SU-DHL-6 (cell line): ENCODE measurements around the gene SLF2.

Experiments used
- H2AFZ ChIP-seq: fragments of 200-600 bp; sonication (generic); 2 replicates; pipeline ENCODE4 v1.6.1; 2014; ENCODE audit warnings: low read depth, mild to moderate bottlenecking, moderate library complexity, mixed read lengths, antibody characterized with exemption, low read length; ENCODE audit not compliant: severe bottlenecking
- H3F3A ChIP-seq: fragments of 200-600 bp; shearing (Covaris generic); 2 replicates; pipeline ENCODE4 v1.6.0; 2016; ENCODE audit warnings: antibody characterized with exemption, mild to moderate bottlenecking; ENCODE audit not compliant: insufficient read depth
- H3K27ac ChIP-seq: fragments of 200-600 bp; sonication (generic); 2 replicates; pipeline ENCODE4 v1.5.1; 2016; ENCODE audit warnings: low read depth, mild to moderate bottlenecking, low read length, moderate library complexity, mixed read lengths
- H3K27me3 ChIP-seq: fragments of 200-600 bp; sonication (generic), shearing (Covaris generic); 2 replicates; pipeline ENCODE4 v1.6.0; 2014; ENCODE audit warnings: mild to moderate bottlenecking, low read length
- H3K36me3 ChIP-seq: fragments of 200-600 bp; sonication (generic); 2 replicates; pipeline ENCODE4 v1.6.1; 2014; ENCODE audit warnings: mild to moderate bottlenecking, low read length, mixed read lengths
- H3K4me2 ChIP-seq: fragments of 300-600, 200-600 bp; shearing (Covaris generic), sonication (generic); 2 replicates; pipeline ENCODE4 v1.6.0; 2014; ENCODE audit warnings: low read length, low read depth, mild to moderate bottlenecking; ENCODE audit not compliant: poor library complexity, severe bottlenecking
- H3K4me3 ChIP-seq: fragments of 200-600 bp; sonication (generic); 2 replicates; pipeline ENCODE4 v1.5.1; 2014; ENCODE audit warnings: antibody characterized with exemption, low read length, mild to moderate bottlenecking, mixed read lengths; ENCODE audit not compliant: insufficient read depth, poor library complexity, severe bottlenecking
- H3K79me2 ChIP-seq: fragments of 200-600 bp; sonication (generic); 2 replicates; pipeline ENCODE4 v1.6.1; 2014; ENCODE audit warnings: mild to moderate bottlenecking, low read length, moderate library complexity; ENCODE audit not compliant: insufficient read depth
- H3K9ac ChIP-seq: fragments of 200-600 bp; sonication (generic); 2 replicates; pipeline ENCODE4 v1.7.0; 2014; ENCODE audit warnings: mild to moderate bottlenecking, low read length
- H3K9me2 ChIP-seq: fragments of 200-600 bp; sonication (generic); replicated peaks from 2 replicates; pipeline ENCODE4 v1.6.1; 2014; ENCODE audit warnings: low read length; ENCODE audit not compliant: insufficient read depth
- H3K9me3 ChIP-seq: fragments of 200-600 bp; sonication (generic); 2 replicates; pipeline ENCODE4 v1.6.1; 2014; ENCODE audit warnings: low read length, mixed read lengths; ENCODE audit not compliant: insufficient read depth
- H4K20me1 ChIP-seq: fragments of 200-600 bp; sonication (generic); 2 replicates; pipeline ENCODE4 v1.6.1; 2014; ENCODE audit warnings: low read depth, mild to moderate bottlenecking, antibody characterized with exemption, low read length, moderate library complexity, mixed read lengths
- EZH2phosphoT487 ChIP-seq: fragments of 200-600 bp; sonication (generic), shearing (Covaris generic); conservative IDR thresholded peaks from 2 replicates; pipeline ENCODE4 v1.6.1; 2018; ENCODE audit warnings: mild to moderate bottlenecking, antibody characterized with exemption, low read length, moderate library complexity, mixed read lengths
- TF ChIP-seq, protein P1 (sequence below): fragments of 200-600 bp; sonication (generic); IDR thresholded peaks from one replicate; pipeline ENCODE4 v1.5.1; 2017; ENCODE audit warnings: antibody characterized with exemption, mild to moderate bottlenecking, low read length, moderate library complexity; ENCODE audit not compliant: insufficient read depth, poor library complexity, severe bottlenecking

SLF2 gene

DNA sequence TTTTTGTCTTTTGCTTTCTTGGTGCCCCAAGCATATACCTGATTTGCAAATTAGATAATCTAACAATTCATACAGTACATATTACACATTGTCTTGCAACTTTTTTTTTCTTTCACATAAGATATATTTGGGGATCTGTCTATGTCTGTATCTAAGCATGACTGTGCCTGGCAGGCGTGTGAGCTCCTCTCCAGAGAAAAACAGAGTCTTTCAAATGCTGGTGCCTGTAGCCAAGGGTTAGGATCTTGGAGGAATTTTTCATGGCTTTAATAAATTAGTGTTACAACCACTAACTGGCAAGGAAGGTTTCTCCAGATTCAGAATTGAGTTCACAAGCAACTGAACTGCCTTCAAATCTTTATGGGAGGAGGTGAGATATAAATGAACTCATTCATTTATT, 14.8 kb upstream of the SLF2 start:
- Histone ChIP-seq H3K27ac (no peak overlapping the region), H3K79me2 (no peaks in the 10 kb centered on the region), H2AFZ (no peak overlapping the region), H3K27me3 (no peaks in the 10 kb centered on the region), H3K4me3 (no peak overlapping the region), H4K20me1 (no peaks in the 10 kb centered on the region), H3K4me2 (no peak overlapping the region), H3K36me3 (no peaks in the 10 kb centered on the region), H3K9me3 (no peaks in the 10 kb centered on the region), H3K9ac (no peak overlapping the region), H3F3A (0 out of 2 replicates have a peak, but pooled peaks cover 5% of the 10 kb centered on the region), H3K9me2 (no peaks in the 10 kb centered on the region)
- TF ChIP-seq, protein P1, sequence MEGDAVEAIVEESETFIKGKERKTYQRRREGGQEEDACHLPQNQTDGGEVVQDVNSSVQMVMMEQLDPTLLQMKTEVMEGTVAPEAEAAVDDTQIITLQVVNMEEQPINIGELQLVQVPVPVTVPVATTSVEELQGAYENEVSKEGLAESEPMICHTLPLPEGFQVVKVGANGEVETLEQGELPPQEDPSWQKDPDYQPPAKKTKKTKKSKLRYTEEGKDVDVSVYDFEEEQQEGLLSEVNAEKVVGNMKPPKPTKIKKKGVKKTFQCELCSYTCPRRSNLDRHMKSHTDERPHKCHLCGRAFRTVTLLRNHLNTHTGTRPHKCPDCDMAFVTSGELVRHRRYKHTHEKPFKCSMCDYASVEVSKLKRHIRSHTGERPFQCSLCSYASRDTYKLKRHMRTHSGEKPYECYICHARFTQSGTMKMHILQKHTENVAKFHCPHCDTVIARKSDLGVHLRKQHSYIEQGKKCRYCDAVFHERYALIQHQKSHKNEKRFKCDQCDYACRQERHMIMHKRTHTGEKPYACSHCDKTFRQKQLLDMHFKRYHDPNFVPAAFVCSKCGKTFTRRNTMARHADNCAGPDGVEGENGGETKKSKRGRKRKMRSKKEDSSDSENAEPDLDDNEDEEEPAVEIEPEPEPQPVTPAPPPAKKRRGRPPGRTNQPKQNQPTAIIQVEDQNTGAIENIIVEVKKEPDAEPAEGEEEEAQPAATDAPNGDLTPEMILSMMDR, result no peak
- TF ChIP-seq EZH2phosphoT487, result no peak

DNA sequence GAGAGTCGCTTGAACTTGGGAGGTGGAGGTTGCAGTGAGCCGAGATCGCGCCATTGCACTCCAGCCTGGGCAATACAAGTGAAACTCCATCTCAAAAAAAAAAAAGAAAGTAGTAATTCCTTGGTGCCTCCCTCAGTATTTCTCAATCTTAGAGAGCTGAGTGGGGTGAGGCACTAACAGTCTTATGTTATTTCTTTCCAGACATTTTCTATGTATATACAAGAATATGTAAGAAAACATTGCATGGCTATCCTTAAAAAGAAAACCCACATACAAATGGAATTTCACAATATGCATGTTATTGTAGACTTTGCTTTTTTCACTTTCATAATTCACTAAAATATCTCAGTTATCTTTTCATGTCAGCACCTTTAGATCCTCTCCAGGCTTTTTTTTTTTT, 13.6 kb upstream of the SLF2 start:
- Histone ChIP-seq H4K20me1 (no peaks in the 10 kb centered on the region), H3K9me2 (no peaks in the 10 kb centered on the region), H3K79me2 (no peaks in the 10 kb centered on the region), H3K36me3 (no peaks in the 10 kb centered on the region), H3K9me3 (no peaks in the 10 kb centered on the region), H3F3A (0 out of 2 replicates have a peak, but pooled peaks cover 5% of the 10 kb centered on the region), H3K9ac (no peak overlapping the region), H3K27me3 (no peaks in the 10 kb centered on the region), H3K27ac (no peak overlapping the region), H3K4me3 (no peak overlapping the region), H3K4me2 (no peak overlapping the region), H2AFZ (no peak overlapping the region)
- TF ChIP-seq EZH2phosphoT487, result no peak
- TF ChIP-seq, protein P1, result no peak

DNA sequence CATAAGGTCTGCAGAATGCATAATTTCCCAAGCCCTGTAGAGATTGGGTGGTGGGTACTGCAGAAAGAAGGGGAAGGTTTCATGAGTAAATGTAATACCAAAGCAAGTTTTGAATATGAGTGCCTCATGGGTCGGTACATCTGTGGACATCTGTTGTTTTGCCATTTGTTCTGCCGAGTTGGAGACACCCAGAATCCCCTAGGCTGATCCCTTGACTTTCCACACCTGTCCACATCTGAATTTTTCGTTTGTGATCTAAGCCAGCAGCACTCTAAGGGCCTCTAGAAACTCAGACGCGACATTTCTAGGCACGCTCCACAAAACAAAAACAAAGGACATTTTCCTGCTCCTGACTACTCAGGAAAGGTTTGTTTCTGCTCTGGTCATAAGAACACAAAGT, 11.7 kb upstream of the SLF2 start:
- H3K9me3 ChIP-seq, result no peaks in the 10 kb centered on the region

More for the DNA sequence above, 11.7 kb upstream of the SLF2 start:
- Histone ChIP-seq H4K20me1 (no peaks in the 10 kb centered on the region), H3K79me2 (no peaks in the 10 kb centered on the region), H3K4me2 (no peak overlapping the region), H3F3A (no peaks in the 10 kb centered on the region), H3K4me3 (no peak overlapping the region), H3K27me3 (no peaks in the 10 kb centered on the region), H3K27ac (no peak overlapping the region), H3K9me2 (no peaks in the 10 kb centered on the region), H3K36me3 (no peaks in the 10 kb centered on the region), H3K9ac (no peak overlapping the region), H2AFZ (no peak overlapping the region)
- TF ChIP-seq, protein P1, result no peak
- TF ChIP-seq EZH2phosphoT487, result no peak
